ENCODE measurements around the gene COX8A. TPM values are rescaled to one million over a fixed set of nuclear protein-coding genes. Genes with fewer than 3 reads are reported as not detected.

COX8A gene, protein sequence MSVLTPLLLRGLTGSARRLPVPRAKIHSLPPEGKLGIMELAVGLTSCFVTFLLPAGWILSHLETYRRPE
- 312 and 358 TPM in 2 replicates for polyA plus RNA-seq (2011; rRNA removed)
- polyA plus RNA-seq (2012; cell fraction: cytosol; rRNA removed) = 1,415 and 1,671 TPM in 2 replicates
- 2,004 and 2,028 TPM in 2 replicates for polyA plus RNA-seq (2012; cell fraction: nucleus; rRNA removed)
- polyA plus RNA-seq (2017; fragmentation: RNase III; extraction: RNeasy Plus Mini Kit Qiagen cat#74134 plus additional on column Dnase treatment) = 750 to 794 TPM (median 759 TPM) in 3 replicates
- polyA minus RNA-seq (2011; rRNA and poly(A)+ RNA removed) = 299 and 328 TPM in 2 replicates

DNA sequence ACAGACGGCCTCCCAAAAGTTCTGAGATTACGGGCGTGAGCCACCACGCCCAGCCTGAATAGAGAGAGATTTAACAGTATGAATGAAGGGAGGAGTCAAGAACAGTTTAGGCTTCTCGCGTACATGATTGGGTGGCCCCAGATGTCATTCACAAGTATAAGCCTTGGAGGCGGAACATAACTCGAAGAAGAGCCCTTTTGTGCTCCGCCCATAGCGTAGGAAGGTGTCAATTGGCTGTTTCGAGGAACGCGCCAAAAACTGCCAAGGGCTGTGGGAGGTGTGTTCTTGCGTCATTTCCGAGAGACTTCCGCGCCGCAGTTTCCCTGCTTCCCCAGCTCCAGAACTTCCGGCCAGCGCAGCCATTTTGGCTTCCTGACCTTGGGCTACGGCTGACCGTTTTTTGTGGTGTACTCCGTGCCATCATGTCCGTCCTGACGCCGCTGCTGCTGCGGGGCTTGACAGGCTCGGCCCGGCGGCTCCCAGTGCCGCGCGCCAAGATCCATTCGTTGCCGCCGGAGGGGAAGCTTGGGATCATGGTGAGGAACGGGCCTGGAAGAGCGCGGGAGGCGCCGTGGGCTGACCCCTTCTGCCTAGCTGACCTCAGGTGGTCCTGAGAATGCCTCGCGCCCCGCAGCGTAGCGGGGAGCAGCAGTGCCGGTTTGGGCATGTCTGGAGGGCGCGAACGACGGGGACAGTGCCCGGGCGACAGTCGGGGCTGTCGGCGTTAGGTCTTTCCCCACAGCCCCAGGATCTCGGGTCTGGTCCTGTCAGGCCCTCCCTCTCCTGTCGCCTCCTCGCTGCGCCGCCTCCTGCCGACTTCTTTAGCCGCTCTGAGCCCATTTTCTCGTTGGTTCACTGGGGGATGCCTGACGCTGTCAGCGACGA lies at the start of gene COX8A:
COX8A (plus strand) TSS at position 362 of the 885 bp plus-strand sequence; CDS start at position 423, 61 bp downstream.
- TF ChIP-seq CEBPB (IDR thresholded peaks at IDR 0.05) (peak in 1 of 2 experiments; percentile 79; a peak in 2 of 4 replicates), CBX8 (IDR thresholded peaks at IDR 0.05) (no peak), TFCP2L1 (CRISPR knock-in tag; IDR thresholded peaks at IDR 0.05) (no peak), MAZ (IDR thresholded peaks at IDR 0.05; ENCODE audit: borderline replicate concordance, low read depth, low read length) (peak; percentile 88; the same call in 1 of the 2 replicates), BCL3 (IDR thresholded peaks at IDR 0.05) (peak; percentile 82; the same call in 1 of the 3 replicates), POLR2A (IDR thresholded peaks at IDR 0.05; ENCODE audit: low read length) (peak; percentile 74), GATA3 (IDR thresholded peaks at IDR 0.05; ENCODE audit: borderline replicate concordance) (peak; percentile 23; the same call in 1 of the 2 replicates), CHD2 (IDR thresholded peaks at IDR 0.05; ENCODE audit: low read length, partially characterized antibody) (no peak), NR3C1 (IDR thresholded peaks at IDR 0.05) (no peak), ZSCAN20 (CRISPR knock-in tag; IDR thresholded peaks at IDR 0.05) (no peak), JUN (IDR thresholded peaks at IDR 0.05) (peak in 1 of 2 experiments; percentile 74; a peak in 2 of 5 replicates), HEYL (CRISPR knock-in tag; IDR thresholded peaks at IDR 0.05) (no peak), FOSL2 (IDR thresholded peaks at IDR 0.05) (no peak), FOSL2 (CRISPR knock-in tag; IDR thresholded peaks at IDR 0.05) (0 out of 2 replicates have a peak, but pooled peaks have one; percentile 10), PHF8 (IDR thresholded peaks at IDR 0.05; ENCODE audit: borderline replicate concordance, low read depth) (peak; percentile 75; the same call in 1 of the 2 replicates), ESRRA (IDR thresholded peaks at IDR 0.05; ENCODE audit: borderline replicate concordance, low read length) (peak; percentile 87; the same call in 1 of the 2 replicates), TP53 (CRISPR knock-in tag; IDR thresholded peaks at IDR 0.05) (no peak), MAFK (IDR thresholded peaks at IDR 0.05; ENCODE audit: partially characterized antibody) (peak; percentile 9), RFX5 (IDR thresholded peaks at IDR 0.05) (peak; percentile 50; the same call in 1 of the 2 replicates), MAX (IDR thresholded peaks at IDR 0.05) (peak; percentile 81), HOXA7 (CRISPR knock-in tag; IDR thresholded peaks at IDR 0.05) (no peak), E2F6 (IDR thresholded peaks at IDR 0.05; ENCODE audit: borderline replicate concordance, low read depth) (peak; percentile 87)
- POLR2A ChIA-PET = interaction anchor here (1.0 to 1.7 kb wide), 3 partner anchors 11 to 211 kb away, joined by 3 to 9 read pairs (median 4); partner anchors contain the start of genes OTUB1 and STIP1
- H3K4me2 ChIP-seq = peak within 1 kb of the TSS; percentile 90
- FAIRE-seq = peak; percentile 72
- peak within 1 kb of the TSS; percentile 91 to 95 for H3K27ac ChIP-seq
- peak within 1 kb of the TSS; percentile 89 for H3K4me3 ChIP-seq
- WGBS (ENCODE audit: missing lambda C conversion rate) = 1% methylated on average over 41 of the region's 67 CpGs
- peak; percentile 99 to 100 for DNase-seq (ENCODE audit: low read depth in 1 of 2, low spot score in 1 of 2)
- CTCF ChIA-PET = interaction anchor here (0.8 to 1.7 kb wide), 5 partner anchors 16 to 178 kb away, joined by 3 to 5 read pairs (median 3); no protein-coding TSS in a partner anchor
- peak; percentile 96 to 98 for ATAC-seq
- no peaks in the 10 kb centered on the region for H3K9me3 ChIP-seq
- H3K4me1 ChIP-seq = peaks cover 14% of the 10 kb centered on the region

DNA sequence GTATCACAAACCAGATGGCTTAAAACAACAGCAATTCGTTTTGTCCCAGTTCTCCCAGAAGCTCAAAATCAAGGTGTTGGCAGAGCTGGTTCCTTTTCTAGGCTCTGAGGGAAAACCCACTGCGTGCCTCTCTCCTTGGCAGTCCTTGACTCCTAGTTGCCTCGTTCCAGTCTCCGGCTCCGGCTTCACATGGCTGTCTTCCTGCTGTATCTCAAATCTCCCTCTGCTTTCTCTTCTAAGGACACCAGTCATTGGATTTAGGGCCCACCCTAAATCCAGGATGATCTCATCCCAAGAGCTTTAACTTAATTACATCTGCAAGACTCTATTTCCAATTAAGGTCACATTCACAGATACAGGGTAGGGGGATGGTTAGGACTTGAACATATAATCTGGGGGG lies 44.8 kb upstream of the COX8A start:
- TF ChIP-seq CBX8 (IDR thresholded peaks at IDR 0.05) (no peak), REST (IDR thresholded peaks at IDR 0.05) (no peak), FOSL2 (IDR thresholded peaks at IDR 0.05) (no peak), FOSL2 (CRISPR knock-in tag; IDR thresholded peaks at IDR 0.05) (no peak), GATA3 (IDR thresholded peaks at IDR 0.05; ENCODE audit: borderline replicate concordance) (no peak), CBX2 (IDR thresholded peaks at IDR 0.05; ENCODE audit: borderline replicate concordance, low read depth) (no peak), ZC3H11A (IDR thresholded peaks at IDR 0.05) (no peak), ESRRA (IDR thresholded peaks at IDR 0.05; ENCODE audit: borderline replicate concordance, low read length) (no peak)
- Histone ChIP-seq H3K4me2 (no peak overlapping the region), H3K4me1 (no peaks in the 10 kb centered on the region), H3K27ac (no peak overlapping the region), H3K4me3 (no peak overlapping the region), H3K9me3 (no peaks in the 10 kb centered on the region)
- ATAC-seq = no peak
- FAIRE-seq = no peak
- 84% methylated on average over 5 of the region's 5 CpGs for WGBS (ENCODE audit: missing lambda C conversion rate)
- ChIA-PET CTCF (interaction anchor here (2.7 to 7.5 kb wide), 4 partner anchors 9 to 93 kb away, joined by 11 to 61 read pairs (median 17); partner anchors contain the start of genes MARK2 and RCOR2), POLR2A (no interaction called here)
- DNase-seq (ENCODE audit: low read depth in 1 of 2, low spot score in 1 of 2) = no peak
